Fibroblast of villous mesenchyme (primary cell): ENCODE measurements around the gene GINM1. TPM values are rescaled to one million over a fixed set of nuclear protein-coding genes. Genes with fewer than 3 reads are reported as not detected.
A peak's percentile ranks its signal among the peaks of the same experiment; 100 is the strongest.

Experiments
- DNase-seq: peaks from one replicate; pipeline ENCODE4 v3.0.0-alpha.2; 2010; ENCODE audit warnings: low read depth
- H3K4me3 ChIP-seq: 2 replicates; pipeline ENCODE4 v1.5.1; 2011; ENCODE audit warnings: low read depth, mild to moderate bottlenecking, low read length
- total RNA-seq: library from RNA; depleted of rRNA; stranded (reverse); fragments of >200 nt; gene quantifications from 2 replicates; pipeline ENCODE4 v1.2.3, GENCODE V29; 2012
- TF ChIP-seq, protein P1 (sequence below): IDR thresholded peaks from 2 replicates; pipeline ENCODE4 v1.5.1; 2012; ENCODE audit warnings: low read depth, mild to moderate bottlenecking, low read length; ENCODE audit not compliant: insufficient read depth

GINM1 gene
- total RNA-seq, 1 donor = 69.1 TPM

DNA sequence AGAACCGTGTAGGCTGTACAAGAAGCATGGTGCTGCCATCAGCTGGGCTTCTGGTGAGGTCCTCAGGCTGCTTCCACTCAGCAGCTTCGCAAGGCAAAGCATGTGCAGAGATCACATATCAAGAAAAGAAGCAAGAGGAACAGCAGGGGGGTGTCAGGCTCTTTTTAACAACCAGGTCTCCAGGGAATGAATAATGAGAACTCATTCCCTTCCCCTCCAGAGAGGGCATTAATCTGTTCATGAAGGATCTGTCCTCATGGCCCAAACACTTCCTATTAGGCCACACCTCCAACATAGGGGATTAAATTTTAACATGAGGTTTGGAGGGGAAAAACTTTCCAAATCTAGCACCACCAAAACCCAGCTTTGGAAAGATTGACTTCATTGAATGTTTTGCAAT, 20.0 kb downstream of the GINM1 start:
- no peak for DNase-seq
- TF ChIP-seq, protein P1, sequence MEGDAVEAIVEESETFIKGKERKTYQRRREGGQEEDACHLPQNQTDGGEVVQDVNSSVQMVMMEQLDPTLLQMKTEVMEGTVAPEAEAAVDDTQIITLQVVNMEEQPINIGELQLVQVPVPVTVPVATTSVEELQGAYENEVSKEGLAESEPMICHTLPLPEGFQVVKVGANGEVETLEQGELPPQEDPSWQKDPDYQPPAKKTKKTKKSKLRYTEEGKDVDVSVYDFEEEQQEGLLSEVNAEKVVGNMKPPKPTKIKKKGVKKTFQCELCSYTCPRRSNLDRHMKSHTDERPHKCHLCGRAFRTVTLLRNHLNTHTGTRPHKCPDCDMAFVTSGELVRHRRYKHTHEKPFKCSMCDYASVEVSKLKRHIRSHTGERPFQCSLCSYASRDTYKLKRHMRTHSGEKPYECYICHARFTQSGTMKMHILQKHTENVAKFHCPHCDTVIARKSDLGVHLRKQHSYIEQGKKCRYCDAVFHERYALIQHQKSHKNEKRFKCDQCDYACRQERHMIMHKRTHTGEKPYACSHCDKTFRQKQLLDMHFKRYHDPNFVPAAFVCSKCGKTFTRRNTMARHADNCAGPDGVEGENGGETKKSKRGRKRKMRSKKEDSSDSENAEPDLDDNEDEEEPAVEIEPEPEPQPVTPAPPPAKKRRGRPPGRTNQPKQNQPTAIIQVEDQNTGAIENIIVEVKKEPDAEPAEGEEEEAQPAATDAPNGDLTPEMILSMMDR = no peak
- H3K4me3 ChIP-seq = no peak overlapping the region

DNA sequence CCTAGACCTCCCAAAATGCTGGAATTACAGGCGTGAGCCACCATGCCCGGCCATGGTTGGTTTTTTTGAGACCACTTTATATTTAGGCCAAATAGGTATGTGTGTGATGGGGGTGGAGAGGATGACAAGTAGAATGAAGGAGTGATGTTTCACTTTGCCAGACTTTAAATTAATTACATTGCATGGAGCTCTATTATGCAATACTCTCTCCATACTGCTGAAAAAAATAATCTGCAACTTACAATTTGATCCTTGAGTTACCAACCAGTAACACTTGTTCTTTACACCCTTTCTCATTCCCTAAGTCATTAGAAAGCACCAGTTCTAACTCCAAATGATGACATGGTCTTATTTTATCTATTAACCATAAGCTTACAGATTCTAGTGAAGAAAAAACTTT, 26.8 kb downstream of the GINM1 start:
- no peak overlapping the region for H3K4me3 ChIP-seq
- TF ChIP-seq, protein P1 = no peak
- no peak for DNase-seq

DNA sequence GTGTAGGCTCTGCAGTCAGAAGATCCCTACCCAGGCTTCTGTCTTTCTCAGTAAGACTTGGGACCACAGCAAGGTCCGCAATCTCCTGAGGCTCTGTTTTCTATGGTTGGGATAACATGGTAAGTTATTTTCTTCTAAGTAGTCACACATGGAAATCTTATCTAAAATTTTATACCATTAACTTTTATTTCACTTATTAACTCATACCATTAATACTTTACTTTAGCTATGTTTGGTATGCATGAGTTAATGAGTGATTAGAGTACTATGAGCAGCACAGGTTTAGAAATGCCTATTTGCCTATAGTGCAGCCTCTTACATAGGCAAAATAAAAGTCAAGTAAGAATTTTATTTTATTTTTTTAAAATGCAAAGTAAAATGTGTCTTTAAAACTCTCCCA, 27.2 kb downstream of the GINM1 start:
- TF ChIP-seq, protein P1 = no peak
- H3K4me3 ChIP-seq = no peak overlapping the region
- no peak for DNase-seq

DNA sequence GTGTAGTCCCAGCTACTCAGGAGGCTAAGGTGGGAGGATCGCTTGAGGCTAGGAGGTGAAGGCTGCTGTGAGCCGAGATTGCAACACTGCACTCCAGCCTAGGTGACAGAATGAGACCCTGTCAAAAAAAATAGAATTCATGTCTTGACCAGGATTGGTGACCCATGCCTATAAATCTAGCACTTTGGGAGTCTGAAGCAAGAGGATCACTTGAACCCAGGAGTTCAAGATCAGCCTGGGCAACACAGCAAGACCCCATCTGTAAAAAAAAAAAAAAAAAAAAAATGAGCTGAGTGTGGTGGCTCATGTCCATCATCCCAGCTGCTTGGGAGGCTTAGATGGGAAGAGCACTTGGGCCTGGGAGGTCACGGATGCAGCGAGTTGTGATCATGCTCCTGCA, 34.3 kb downstream of the GINM1 start:
- no peak overlapping the region for H3K4me3 ChIP-seq
- no peak for DNase-seq
- TF ChIP-seq, protein P1 = no peak

DNA sequence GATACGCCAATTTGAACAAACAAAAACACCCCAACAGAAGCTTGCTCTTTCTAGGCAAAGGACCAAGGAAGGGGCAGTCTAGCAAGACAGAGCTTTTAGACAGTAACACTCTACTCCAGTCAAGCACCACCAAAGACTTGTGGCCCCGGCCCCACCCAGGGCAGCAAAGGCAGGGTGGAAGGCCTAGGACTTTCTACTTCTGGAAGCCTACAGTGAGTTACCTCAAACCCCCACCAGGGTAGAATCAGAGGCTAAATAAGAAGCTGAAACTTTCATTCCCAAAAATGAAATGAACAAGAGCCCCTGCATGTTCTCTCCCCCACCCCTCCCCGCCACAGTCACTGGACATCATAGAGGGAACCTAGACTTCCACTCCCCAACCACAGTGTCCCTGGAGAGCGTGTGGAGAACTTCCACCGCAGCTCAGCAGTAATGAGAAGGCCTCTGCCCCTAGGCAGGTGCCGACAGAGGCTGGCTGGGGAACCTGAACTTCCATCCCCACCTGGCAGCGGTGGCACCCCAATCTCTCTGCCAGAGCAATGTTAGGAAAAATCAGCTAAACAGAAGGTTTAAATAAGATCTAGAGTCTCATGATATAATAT, 42.3 kb downstream of the GINM1 start:
- no peak for DNase-seq
- TF ChIP-seq, protein P1 = no peak
- H3K4me3 ChIP-seq = no peak overlapping the region

DNA sequence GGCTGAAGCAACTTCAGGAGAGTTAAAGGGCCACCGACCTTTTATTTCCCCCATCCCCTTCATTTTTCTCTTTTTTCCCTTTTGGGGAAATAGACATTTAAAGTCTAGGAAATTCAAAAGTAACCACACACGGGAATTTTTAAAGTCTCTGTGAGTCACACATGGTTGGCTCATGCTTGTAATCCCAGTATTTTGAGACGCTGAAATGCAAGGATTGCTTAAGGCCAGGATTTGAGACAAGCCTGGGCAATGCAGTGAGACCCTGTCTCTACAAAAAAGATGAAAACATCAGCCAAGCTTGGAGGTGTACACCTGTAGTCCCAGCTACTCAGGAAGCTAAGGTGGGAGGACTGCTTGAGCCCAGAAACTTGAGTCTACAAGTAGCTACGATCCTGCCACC, 48.2 kb downstream of the GINM1 start:
- TF ChIP-seq, protein P1 = no peak
- DNase-seq = peak; percentile 28
- H3K4me3 ChIP-seq = no peak overlapping the region

DNA sequence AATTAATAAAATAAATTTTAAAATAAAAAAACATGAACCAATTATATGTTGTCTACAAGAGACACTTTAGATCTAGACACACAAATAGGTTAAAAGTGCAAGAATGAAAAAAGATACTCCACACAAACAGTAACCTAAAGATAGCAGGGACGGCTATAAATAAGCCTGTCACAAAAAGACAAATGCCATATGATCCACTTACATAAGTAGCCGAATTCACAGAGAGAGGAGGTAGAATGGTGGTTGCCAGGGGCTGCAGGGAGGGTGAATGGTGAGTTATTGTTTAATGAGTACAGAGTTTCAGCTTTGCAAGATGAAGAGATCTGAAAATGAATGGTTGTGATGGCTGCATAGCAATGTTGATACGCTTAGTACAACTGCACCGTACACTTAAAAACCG, 49.6 kb downstream of the GINM1 start:
- TF ChIP-seq, protein P1 = no peak
- DNase-seq = no peak
- H3K4me3 ChIP-seq = no peak overlapping the region
